ENCODE results near the gene FGB. TPM values are rescaled to one million over a fixed set of nuclear protein-coding genes. Genes with fewer than 3 reads are reported as not detected.
"Not testable (repeated sequence)": the region's sequence is repeated elsewhere in the genome, so short reads cannot be mapped to it uniquely, and the experiment has no call there.

The FGB gene
- total and polyA plus RNA-seq, 2 experiments from 2014 or later, result not detected

DNA sequence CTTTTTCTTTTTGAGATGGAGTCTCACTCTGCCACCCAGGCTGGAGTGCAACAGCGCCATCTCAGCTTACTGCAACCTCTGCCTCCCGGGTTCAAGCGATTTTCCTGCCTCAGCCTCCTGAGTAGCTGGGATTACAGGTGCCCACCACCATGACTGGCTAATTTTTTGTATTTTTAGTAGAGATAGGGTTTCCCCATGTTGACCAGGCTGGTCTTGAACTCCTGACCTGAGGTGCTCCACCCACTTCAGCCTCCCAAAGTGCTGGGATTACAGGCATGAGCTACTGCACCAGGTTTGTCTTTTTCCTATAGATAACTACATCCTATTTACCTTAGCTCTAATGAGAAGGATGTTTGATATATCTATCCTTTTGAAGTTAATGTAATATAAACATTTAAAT is 31.5 kb downstream of the FGB start:
- not testable (repeated sequence) for H3K27ac ChIP-seq (ENCODE audit: low read depth); H3F3A ChIP-seq (replicated peaks; ENCODE audit: low read depth); H3K36me3 Mint-ChIP-seq (ENCODE audit: low read depth); H3K27me3 Mint-ChIP-seq (ENCODE audit: insufficient read depth, low read depth, poor library complexity); H2AFZ ChIP-seq; H3K4me2 ChIP-seq; H3K9me2 ChIP-seq (ENCODE audit: insufficient read depth); H3K4me3 Mint-ChIP-seq; H3K4me3 ChIP-seq; H4K20me1 ChIP-seq (replicated peaks; ENCODE audit: insufficient read depth); H3K36me3 ChIP-seq (ENCODE audit: insufficient read depth); H3K4me1 Mint-ChIP-seq; ATAC-seq; H3K79me2 ChIP-seq (replicated peaks; ENCODE audit: insufficient read depth); H3K27me3 ChIP-seq (ENCODE audit: insufficient read depth); DNase-seq (ENCODE audit: low spot score); H3K9me3 Mint-ChIP-seq; H3K4me1 ChIP-seq (ENCODE audit: insufficient read depth); H3K27ac Mint-ChIP-seq
- TF ChIP-seq, protein P1, sequence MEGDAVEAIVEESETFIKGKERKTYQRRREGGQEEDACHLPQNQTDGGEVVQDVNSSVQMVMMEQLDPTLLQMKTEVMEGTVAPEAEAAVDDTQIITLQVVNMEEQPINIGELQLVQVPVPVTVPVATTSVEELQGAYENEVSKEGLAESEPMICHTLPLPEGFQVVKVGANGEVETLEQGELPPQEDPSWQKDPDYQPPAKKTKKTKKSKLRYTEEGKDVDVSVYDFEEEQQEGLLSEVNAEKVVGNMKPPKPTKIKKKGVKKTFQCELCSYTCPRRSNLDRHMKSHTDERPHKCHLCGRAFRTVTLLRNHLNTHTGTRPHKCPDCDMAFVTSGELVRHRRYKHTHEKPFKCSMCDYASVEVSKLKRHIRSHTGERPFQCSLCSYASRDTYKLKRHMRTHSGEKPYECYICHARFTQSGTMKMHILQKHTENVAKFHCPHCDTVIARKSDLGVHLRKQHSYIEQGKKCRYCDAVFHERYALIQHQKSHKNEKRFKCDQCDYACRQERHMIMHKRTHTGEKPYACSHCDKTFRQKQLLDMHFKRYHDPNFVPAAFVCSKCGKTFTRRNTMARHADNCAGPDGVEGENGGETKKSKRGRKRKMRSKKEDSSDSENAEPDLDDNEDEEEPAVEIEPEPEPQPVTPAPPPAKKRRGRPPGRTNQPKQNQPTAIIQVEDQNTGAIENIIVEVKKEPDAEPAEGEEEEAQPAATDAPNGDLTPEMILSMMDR (conservative IDR thresholded peaks at IDR 0.05; ENCODE audit: low read depth in 2 of 2), result peak; percentile 31; a peak in 3 of 4 replicates

DNA sequence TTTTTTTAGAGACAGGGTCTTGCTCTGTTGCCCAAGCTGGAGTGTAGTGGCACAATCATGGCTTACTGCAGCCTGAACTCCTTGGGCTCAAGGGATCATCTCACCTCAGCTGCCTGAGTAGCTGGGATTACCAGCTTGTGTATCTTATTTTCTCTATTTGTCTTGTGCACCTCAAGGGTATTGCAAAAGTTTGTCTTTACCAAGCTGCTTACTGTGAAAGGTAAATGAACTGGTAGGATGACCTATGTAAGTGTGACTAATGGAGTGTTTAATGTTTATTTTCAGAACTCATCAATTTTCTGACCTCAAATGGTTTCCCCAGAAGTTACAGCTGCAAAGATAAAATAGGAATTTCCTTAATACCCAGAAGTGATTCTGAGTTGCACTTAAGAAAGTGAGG is 33.0 kb downstream of the FGB start:
- peaks cover 2% of the 10 kb centered on the region for H3K27me3 Mint-ChIP-seq (ENCODE audit: insufficient read depth, low read depth, poor library complexity)
- ATAC-seq, result no peak
- TF ChIP-seq, protein P1 (conservative IDR thresholded peaks at IDR 0.05; ENCODE audit: low read depth in 2 of 2), result no peak
- TF ChIP-seq NANOG (IDR thresholded peaks at IDR 0.05; ENCODE audit: borderline replicate concordance) (no peak), EZH2phosphoT487 (IDR thresholded peaks at IDR 0.05; ENCODE audit: unreplicated experiment) (no peak), POLR2AphosphoS5 (IDR thresholded peaks at IDR 0.05; ENCODE audit: low read depth) (no peak), ZNF331 (CRISPR knock-in tag; IDR thresholded peaks at IDR 0.05; ENCODE audit: low read depth) (no peak), CREB1 (CRISPR knock-in tag; IDR thresholded peaks at IDR 0.05; ENCODE audit: low read depth) (no peak), JUNB (IDR thresholded peaks at IDR 0.05; ENCODE audit: unreplicated experiment) (no peak), ZNF114 (CRISPR knock-in tag; IDR thresholded peaks at IDR 0.05) (no peak), STAT1 (IDR thresholded peaks at IDR 0.05; ENCODE audit: unreplicated experiment) (no peak)
- TF ChIP-seq, protein P2, sequence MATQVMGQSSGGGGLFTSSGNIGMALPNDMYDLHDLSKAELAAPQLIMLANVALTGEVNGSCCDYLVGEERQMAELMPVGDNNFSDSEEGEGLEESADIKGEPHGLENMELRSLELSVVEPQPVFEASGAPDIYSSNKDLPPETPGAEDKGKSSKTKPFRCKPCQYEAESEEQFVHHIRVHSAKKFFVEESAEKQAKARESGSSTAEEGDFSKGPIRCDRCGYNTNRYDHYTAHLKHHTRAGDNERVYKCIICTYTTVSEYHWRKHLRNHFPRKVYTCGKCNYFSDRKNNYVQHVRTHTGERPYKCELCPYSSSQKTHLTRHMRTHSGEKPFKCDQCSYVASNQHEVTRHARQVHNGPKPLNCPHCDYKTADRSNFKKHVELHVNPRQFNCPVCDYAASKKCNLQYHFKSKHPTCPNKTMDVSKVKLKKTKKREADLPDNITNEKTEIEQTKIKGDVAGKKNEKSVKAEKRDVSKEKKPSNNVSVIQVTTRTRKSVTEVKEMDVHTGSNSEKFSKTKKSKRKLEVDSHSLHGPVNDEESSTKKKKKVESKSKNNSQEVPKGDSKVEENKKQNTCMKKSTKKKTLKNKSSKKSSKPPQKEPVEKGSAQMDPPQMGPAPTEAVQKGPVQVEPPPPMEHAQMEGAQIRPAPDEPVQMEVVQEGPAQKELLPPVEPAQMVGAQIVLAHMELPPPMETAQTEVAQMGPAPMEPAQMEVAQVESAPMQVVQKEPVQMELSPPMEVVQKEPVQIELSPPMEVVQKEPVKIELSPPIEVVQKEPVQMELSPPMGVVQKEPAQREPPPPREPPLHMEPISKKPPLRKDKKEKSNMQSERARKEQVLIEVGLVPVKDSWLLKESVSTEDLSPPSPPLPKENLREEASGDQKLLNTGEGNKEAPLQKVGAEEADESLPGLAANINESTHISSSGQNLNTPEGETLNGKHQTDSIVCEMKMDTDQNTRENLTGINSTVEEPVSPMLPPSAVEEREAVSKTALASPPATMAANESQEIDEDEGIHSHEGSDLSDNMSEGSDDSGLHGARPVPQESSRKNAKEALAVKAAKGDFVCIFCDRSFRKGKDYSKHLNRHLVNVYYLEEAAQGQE (IDR thresholded peaks at IDR 0.05; ENCODE audit: unreplicated experiment), result no peak
- TF ChIP-seq, protein P3, sequence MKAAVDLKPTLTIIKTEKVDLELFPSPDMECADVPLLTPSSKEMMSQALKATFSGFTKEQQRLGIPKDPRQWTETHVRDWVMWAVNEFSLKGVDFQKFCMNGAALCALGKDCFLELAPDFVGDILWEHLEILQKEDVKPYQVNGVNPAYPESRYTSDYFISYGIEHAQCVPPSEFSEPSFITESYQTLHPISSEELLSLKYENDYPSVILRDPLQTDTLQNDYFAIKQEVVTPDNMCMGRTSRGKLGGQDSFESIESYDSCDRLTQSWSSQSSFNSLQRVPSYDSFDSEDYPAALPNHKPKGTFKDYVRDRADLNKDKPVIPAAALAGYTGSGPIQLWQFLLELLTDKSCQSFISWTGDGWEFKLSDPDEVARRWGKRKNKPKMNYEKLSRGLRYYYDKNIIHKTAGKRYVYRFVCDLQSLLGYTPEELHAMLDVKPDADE (IDR thresholded peaks at IDR 0.05), result no peak

More for the DNA sequence above, 33.0 kb downstream of the FGB start:
- no peak overlapping the region for H3K27ac Mint-ChIP-seq
- peaks cover under 1% of the 10 kb centered on the region; the same call in 1 of the 3 replicates for H3K4me1 Mint-ChIP-seq
- H3K36me3 Mint-ChIP-seq (ENCODE audit: low read depth), result no peaks in the 10 kb centered on the region
- no peak overlapping the region for H3K4me2 ChIP-seq
- H2AFZ ChIP-seq, result no peak overlapping the region
- H3K4me3 Mint-ChIP-seq, result no peak overlapping the region
- H3K36me3 ChIP-seq (ENCODE audit: insufficient read depth), result no peaks in the 10 kb centered on the region
- no peaks in the 10 kb centered on the region for H3F3A ChIP-seq (replicated peaks; ENCODE audit: low read depth)
- H3K9me2 ChIP-seq (ENCODE audit: insufficient read depth), result no peaks in the 10 kb centered on the region
- H3K27me3 ChIP-seq (ENCODE audit: insufficient read depth), result no peaks in the 10 kb centered on the region
- no peaks in the 10 kb centered on the region for H4K20me1 ChIP-seq (replicated peaks; ENCODE audit: insufficient read depth)
- no peaks in the 10 kb centered on the region for H3K9me3 Mint-ChIP-seq
- no peaks in the 10 kb centered on the region for H3K4me1 ChIP-seq (ENCODE audit: insufficient read depth)
- H3K27ac ChIP-seq (ENCODE audit: low read depth), result no peak overlapping the region
- no peaks in the 10 kb centered on the region for H3K79me2 ChIP-seq (replicated peaks; ENCODE audit: insufficient read depth)
- H3K4me3 ChIP-seq, result no peak overlapping the region
- DNase-seq (ENCODE audit: low spot score), result no peak

All from GM23338 (cell line).